Osteocyte (in vitro differentiated cells): Measurements from ENCODE around the gene GPR146. TPM values are rescaled to one million over a fixed set of nuclear protein-coding genes. Genes with fewer than 3 reads are reported as not detected.
A peak's percentile ranks its signal among the peaks of the same experiment; 100 is the strongest.

Experiments used
- DNase-seq: peaks from one replicate; pipeline ENCODE4 v3.0.0; 2021; ENCODE audit warnings: mixed read lengths; ENCODE audit not compliant: unreplicated experiment; ENCODE audit errors: extremely low spot score
- H3K27ac Mint-ChIP-seq: one replicate; pipeline ENCODE4 v1.8.0; 2021; ENCODE audit warnings: mild to moderate bottlenecking, mixed read lengths; ENCODE audit not compliant: unreplicated experiment
- H3K27me3 Mint-ChIP-seq: one replicate; pipeline ENCODE4 v1.8.0; 2021; ENCODE audit warnings: mixed read lengths; ENCODE audit not compliant: unreplicated experiment
- H3K36me3 Mint-ChIP-seq: one replicate; pipeline ENCODE4 v1.8.0; 2021; ENCODE audit warnings: mixed read lengths; ENCODE audit not compliant: unreplicated experiment
- H3K4me1 Mint-ChIP-seq: one replicate; pipeline ENCODE4 v1.8.0; 2021; ENCODE audit warnings: mixed read lengths; ENCODE audit not compliant: unreplicated experiment
- H3K4me3 Mint-ChIP-seq: one replicate; pipeline ENCODE4 v1.8.0; 2021; ENCODE audit warnings: mild to moderate bottlenecking, moderate library complexity, mixed read lengths; ENCODE audit not compliant: unreplicated experiment
- H3K9me3 Mint-ChIP-seq: one replicate; pipeline ENCODE4 v1.8.0; 2021; ENCODE audit warnings: mixed read lengths; ENCODE audit not compliant: unreplicated experiment
- total RNA-seq: library from RNA; stranded (reverse); gene quantifications from 2 replicates; pipeline ENCODE4 v1.2.1, GENCODE V29; 2021
- TF ChIP-seq, protein P1 (sequence below): fragments of 200-600 bp; sonication (generic); IDR thresholded peaks from 2 replicates; pipeline ENCODE4 v1.5.0; 2021; ENCODE audit warnings: antibody characterized with exemption, mild to moderate bottlenecking, moderate library complexity

The GPR146 gene
- total RNA-seq, 1 donor from 2014 or later, result 2.8 TPM

DNA sequence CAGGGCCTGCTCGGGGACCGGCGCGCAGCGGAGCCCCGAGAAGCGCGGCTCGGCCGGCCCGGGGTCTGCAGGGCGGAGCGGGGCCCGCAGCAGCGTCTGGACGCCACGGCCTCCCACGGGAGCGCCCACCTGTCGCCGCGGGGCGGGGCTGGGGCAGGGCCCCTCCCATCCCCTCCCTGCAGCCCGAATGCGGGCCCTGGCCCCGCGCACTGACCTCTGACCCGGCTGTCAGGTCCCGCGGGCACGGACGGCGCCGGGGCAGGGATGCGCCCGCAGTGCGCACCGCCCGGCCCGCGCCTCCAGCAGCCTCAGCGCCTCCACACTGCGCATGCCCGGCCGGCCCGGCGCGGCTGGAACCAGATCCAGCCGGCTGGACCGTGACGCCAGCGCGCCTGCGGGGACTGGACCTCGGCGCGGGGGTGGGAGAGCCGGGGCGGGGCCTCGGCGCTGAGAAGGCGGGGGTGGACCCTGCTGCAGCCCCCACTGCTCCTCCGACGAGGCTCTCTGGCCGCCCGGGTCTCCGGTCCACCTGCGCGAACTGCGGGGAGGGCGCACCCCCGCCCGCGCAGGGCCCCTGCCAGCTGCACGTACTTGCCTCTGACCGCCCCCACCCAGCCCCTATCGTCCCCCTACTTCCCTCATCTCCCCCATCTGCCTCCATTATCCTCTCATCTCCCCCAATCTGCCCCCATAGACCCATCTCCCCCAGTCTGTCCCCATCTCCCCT lies 16.1 kb upstream of the GPR146 start:
- DNase-seq, result peak; percentile 98
- Mint-ChIP-seq H3K36me3 (peaks cover 5% of the 10 kb centered on the region), H3K4me3 (peak overlapping the region; percentile 55), H3K9me3 (no peaks in the 10 kb centered on the region), H3K4me1 (peaks cover 19% of the 10 kb centered on the region), H3K27ac (peak overlapping the region; percentile 85), H3K27me3 (no peaks in the 10 kb centered on the region)
- TF ChIP-seq, protein P1, sequence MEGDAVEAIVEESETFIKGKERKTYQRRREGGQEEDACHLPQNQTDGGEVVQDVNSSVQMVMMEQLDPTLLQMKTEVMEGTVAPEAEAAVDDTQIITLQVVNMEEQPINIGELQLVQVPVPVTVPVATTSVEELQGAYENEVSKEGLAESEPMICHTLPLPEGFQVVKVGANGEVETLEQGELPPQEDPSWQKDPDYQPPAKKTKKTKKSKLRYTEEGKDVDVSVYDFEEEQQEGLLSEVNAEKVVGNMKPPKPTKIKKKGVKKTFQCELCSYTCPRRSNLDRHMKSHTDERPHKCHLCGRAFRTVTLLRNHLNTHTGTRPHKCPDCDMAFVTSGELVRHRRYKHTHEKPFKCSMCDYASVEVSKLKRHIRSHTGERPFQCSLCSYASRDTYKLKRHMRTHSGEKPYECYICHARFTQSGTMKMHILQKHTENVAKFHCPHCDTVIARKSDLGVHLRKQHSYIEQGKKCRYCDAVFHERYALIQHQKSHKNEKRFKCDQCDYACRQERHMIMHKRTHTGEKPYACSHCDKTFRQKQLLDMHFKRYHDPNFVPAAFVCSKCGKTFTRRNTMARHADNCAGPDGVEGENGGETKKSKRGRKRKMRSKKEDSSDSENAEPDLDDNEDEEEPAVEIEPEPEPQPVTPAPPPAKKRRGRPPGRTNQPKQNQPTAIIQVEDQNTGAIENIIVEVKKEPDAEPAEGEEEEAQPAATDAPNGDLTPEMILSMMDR, result no peak

DNA sequence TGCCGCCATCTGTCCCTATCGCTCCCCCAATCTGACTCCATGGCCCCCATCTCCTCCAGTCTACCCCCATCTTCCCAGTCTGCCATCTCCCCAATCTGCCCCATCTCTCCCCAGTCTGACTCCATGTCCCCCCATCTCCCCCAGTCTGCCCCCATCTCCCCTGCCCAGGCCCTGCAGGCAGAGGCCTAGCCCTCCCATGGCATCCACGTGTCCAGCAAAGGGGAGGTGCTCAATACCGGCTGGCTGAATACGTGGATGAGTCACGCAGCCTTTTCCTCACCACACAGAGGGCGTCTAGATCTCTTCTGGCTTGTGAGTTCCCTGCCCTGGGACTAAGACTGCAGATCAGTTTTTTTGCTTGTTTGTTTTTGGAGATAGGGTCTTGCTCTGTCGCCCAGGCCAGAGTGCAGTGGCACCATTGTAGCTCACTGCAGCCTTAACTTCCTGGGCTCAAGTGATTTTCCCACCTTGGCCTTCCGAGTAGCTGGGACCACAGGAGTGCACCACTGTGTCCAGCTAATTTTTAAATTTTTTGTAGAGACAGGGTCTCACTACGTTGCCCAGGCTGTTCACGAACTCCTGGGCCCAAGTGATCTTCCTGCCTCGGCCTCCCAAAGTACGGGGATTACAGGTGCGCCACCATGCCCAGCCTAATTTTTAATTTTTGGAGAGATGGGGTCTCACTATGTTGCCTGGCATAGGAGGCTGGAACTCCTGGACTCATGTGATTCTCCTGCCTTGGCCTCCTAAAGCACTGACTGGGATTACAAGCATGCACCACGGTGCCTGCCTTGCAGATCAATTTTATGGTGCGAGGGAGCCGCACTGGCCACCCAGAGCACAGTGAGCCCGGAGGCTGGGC lies 15.3 kb upstream of the GPR146 start:
- Mint-ChIP-seq H3K27ac (peak overlapping the region; percentile 85), H3K9me3 (no peaks in the 10 kb centered on the region)

DNA sequence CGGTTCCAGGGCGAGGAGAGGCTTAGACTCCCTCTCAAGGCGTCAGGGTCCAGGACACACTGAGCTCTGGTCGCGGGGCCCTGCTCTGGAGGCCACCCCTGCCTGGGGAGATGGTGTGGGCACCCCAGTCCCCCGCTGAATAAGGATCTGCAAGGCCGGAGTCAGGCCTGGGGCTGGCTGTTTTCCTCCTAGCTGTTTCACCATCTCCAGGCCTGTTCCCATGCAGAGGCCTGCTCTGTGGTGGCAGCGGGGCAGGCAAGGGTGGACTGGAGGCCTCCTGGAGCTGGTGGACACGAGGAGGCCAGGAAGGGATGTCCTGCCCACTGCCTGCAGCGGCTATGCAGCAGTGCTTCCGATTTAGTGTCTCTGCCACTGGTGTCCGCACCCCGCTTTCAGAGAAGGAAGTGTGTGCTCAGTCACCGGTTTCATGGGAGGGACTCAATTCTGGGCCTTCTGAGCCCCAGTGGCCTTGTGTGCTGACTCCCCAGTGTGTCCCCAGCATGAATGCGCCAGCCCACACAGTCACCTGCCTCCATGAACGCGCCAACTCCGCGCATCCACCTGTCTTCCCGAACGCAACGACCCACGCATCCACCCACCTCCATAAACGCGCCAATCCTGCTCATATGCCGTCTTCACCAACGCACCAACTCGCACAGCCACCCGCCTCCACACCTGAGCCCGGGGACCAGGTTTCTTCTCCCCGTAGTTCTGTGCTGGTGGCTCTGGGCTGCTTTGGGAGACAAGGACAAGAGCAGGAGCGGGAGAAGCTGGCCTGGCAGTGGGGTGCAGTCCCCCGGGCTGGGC lies 14.5 kb upstream of the GPR146 start:
- no peak overlapping the region for H3K4me3 Mint-ChIP-seq
- TF ChIP-seq, protein P1, result no peak
- DNase-seq, result no peak

More for the DNA sequence above, 15.3 kb upstream of the GPR146 start:
- no peaks in the 10 kb centered on the region for H3K27me3 Mint-ChIP-seq
- peaks cover 19% of the 10 kb centered on the region for H3K4me1 Mint-ChIP-seq
- peak overlapping the region; percentile 55 for H3K4me3 Mint-ChIP-seq
- TF ChIP-seq, protein P1, result no peak
- peaks cover 5% of the 10 kb centered on the region for H3K36me3 Mint-ChIP-seq
- DNase-seq, result peak; percentile 92

DNA sequence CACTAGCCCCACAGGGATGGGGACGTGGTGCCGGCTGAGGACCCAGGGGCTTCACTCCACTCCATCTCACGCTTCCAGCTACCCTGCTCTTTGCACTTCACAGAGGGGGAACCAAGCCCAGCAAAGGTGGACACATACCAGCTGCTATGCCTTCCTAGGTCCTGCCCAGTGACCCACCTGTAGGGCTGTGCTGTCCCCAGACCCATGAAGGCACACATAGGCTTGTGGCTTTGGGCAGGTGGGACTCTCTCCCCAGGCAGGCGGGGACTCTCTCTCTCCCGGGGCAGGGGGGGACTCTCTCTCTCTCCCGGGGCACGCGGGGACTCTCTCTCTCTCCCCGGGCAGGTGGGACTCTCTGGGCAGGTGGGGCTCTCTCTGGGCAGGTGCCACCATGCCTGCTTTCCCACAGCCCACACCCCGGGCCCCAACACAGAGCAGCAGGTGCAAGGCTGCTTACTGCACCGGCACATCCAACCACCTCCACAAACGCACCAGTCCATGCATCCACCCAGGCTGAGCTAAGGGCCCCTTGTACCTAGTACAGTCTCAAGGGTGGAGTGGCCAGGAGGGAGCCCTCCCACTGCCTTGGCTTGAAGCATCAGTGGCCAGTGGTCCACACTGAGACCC lies 13.8 kb upstream of the GPR146 start:
- no peak for DNase-seq
- Mint-ChIP-seq H3K27ac (no peak overlapping the region), H3K4me1 (peaks cover 18% of the 10 kb centered on the region)

More for the DNA sequence above, 14.5 kb upstream of the GPR146 start:
- peaks cover 18% of the 10 kb centered on the region for H3K4me1 Mint-ChIP-seq
- peak overlapping the region; percentile 85 for H3K27ac Mint-ChIP-seq
- H3K36me3 Mint-ChIP-seq, result peaks cover 5% of the 10 kb centered on the region
- no peaks in the 10 kb centered on the region for H3K9me3 Mint-ChIP-seq
- no peaks in the 10 kb centered on the region for H3K27me3 Mint-ChIP-seq

More for the DNA sequence above, 13.8 kb upstream of the GPR146 start:
- Mint-ChIP-seq H3K4me3 (no peak overlapping the region), H3K9me3 (no peaks in the 10 kb centered on the region), H3K27me3 (no peaks in the 10 kb centered on the region), H3K36me3 (peaks cover 5% of the 10 kb centered on the region)
- TF ChIP-seq, protein P1, result no peak
